SW480 (cell line): Measurements from ENCODE around the gene C16orf90.
"Not testable (repeated sequence)": the region's sequence is repeated elsewhere in the genome, so short reads cannot be mapped to it uniquely, and the experiment has no call there.

Experiments
- DNase-seq: peaks from one replicate; pipeline ENCODE4 v3.0.0-alpha.2; 2016; ENCODE audit warnings: low spot score

Gene C16orf90

GRCh38 chr16:3484318-3485096, 10.8 kb downstream of the C16orf90 start:
- DNase-seq, result no peak

DNA sequence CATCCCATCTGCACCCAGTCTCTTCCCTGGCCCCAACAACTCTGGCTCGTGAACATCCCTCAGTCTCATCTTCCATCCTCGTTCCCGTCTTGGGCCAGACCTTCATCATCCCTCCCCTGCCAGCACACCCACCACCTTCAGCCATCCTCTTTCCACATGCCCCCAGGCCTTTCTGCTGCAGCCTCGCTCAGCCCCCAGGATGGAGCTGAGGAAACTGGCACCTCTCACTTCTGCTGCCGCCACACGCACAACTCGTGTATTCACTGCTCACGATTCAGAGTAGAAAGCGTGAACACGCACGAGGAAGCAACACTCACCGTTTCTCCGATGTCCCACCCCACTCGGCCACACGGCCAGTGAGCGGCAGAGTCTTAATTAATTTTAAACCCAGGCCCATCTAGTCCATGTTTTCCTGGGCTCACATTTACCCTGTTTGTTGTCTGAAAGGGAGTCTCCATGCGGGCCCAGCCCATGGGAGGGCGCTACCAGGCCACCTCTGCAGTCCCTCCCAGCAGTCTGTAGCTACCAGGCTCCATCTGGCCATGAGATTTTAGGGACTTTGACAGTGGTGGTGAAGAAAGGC, 12.5 kb downstream of the C16orf90 start:
- no peak for DNase-seq

- no peak for DNase-seq
Measured at GRCh38 chr16:3481696-3482658, 13.3 kb downstream of the C16orf90 start.

DNA sequence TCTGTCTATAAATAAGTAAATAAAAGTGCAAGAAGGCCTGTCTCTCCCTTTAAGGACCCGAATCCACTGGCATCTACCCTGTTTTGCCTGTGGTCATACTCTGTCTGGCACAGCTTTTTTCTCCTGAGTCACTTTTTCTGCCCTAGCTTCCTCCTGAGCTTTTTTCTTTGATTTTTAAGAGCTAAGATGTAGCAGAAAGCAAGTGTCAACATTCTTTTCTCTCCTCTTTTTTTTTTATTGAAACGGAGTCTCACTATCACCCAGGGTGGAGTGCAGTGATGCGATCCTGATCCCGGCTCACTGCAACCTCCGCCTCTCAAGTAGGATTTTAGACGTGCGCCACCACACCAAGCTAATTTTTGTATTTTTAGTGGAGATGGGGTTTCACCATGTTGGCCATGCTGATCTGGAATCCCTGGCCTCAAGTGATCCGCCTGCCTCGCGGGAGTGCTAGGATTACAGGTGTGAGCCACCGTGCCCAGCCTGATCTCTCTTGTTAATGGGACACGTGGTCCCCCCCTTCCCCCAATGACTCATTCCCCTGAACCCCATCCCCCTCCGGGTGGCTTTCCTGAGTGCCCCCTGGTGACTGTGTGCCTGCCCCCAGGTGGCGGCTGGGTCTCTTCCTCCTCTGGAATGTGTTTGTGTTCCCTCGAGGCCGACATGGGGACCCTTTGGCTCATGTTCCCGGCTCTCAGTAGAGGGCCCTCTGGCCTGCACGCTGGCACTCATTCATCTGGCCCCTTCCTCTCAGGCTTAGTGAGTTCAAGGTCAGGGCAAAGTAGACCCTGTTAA, 14.2 kb downstream of the C16orf90 start:
- no peak for DNase-seq

- no peak for DNase-seq
Measured at GRCh38 chr16:3479654-3480216, 15.6 kb downstream of the C16orf90 start.

GRCh38 chr16:3478242-3478925, 16.9 kb downstream of the C16orf90 start:
- DNase-seq, result no peak

GRCh38 chr16:3476409-3476808, 18.9 kb downstream of the C16orf90 start:
- no peak for DNase-seq

DNA sequence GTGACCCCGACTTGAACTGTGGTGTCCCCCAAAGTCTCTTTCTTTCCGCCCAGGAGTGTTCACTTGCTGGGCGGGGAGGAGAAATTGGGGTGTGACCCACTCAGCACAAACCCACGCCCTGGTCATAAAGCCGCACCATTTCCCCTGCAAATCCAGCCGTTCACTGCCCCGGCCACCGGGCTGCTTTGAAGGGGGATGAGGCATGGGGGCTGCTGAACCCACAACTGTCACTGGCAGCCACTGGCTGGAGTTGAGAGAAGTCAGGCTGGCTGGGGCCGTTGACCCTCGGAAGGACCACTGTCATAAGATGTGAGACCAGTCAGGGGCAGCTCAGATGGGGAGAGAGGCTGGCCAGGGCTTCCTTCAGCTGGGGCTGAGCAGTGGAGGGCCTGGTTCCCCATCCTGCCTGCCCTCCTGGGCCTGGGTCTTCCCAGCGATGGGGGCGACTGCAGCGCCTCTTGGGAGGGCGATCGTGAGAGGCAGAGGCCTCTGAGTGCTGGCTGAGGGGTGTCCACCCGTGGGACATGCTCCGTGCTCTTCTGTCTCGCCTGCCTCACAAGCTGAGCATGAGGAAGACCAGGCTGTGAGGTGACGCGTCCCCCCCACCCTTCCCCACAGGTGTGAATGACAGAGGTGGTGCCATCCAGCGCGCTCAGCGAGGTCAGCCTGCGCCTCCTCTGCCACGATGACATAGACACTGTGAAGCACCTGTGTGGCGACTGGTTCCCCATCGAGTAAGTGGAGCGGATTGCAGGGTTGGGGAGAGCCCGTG, 19.5 kb downstream of the C16orf90 start:
- no peak for DNase-seq

GRCh38 chr16:3474870-3475269, 20.4 kb downstream of the C16orf90 start:
- not testable (repeated sequence) for DNase-seq

GRCh38 chr16:3474136-3474779, 21.0 kb downstream of the C16orf90 start:
- DNase-seq, result no peak

DNA sequence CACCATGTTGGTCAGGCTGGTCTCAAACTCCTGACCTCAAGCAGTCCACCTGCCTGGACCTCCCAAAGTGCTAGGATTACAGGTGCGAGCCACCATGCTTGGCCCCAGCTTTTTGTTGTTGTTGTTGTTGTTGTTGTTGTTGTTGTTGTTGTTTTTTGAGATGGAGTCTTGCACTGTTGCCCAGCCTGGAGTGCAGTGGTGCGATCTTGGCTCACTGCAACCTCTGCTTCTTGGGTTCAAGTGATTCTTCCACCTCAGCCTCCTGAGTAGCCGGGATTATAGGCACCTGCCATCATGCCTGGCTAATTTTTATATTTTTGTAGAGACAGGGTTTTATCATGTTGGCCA, 21.7 kb downstream of the C16orf90 start:
- not testable (repeated sequence) for DNase-seq

GRCh38 chr16:3472878-3473595, 22.3 kb downstream of the C16orf90 start:
- no peak for DNase-seq

DNA sequence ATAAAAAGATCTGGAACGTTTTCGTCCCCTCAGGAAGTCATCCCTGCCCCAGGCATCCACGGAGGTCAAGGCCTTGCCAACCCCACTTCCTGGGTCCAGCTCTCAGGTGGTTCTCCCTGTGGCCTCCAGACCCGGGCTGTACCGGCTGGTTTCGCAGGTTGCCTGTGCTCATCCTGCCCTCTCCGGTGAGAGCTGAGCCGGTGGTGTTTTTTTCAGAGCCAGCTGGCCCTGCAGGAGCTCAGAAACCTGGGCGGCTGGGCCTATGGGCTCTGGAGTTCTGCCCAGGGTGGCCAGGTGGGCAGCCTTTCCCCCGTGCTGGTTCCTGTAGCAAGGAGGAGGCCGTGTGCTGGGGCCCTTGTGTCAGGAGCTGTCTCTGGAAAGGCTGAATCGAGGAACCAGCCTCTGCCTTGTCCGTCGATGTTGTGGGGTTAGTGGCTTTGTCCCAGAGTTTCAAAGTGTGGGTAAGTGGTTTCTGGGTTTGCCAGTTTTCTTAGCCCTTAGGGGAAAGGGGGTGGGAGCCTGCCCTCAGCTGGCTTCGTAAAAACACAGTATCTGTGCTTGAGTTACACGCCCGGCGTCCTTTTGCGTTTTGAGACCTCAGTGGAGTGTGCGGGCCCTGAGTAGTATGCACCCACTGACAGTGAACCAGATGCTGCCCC, 23.6 kb downstream of the C16orf90 start:
- DNase-seq, result no peak

DNA sequence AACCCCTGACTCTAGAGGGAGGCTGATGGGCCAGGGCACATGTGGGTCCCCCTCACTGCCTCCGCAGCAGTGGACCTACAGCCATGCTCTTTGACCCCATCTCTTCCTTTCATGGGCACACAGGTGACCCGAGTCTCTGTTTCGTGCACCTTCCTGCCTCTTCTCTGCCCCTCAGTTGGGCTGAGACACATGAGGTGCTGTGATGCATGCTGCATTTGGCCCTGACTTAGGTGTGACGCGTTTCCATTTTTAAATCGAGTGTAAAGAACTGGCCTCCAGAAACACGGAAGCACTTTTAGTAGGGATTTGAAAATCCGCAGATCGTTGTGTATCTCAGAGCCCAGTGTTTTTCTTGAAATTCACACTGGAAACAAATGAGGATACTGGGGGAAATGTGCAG, 24.6 kb downstream of the C16orf90 start:
- DNase-seq, result no peak

- no peak for DNase-seq
Measured at GRCh38 chr16:3469736-3470135, 25.6 kb downstream of the C16orf90 start.

DNA sequence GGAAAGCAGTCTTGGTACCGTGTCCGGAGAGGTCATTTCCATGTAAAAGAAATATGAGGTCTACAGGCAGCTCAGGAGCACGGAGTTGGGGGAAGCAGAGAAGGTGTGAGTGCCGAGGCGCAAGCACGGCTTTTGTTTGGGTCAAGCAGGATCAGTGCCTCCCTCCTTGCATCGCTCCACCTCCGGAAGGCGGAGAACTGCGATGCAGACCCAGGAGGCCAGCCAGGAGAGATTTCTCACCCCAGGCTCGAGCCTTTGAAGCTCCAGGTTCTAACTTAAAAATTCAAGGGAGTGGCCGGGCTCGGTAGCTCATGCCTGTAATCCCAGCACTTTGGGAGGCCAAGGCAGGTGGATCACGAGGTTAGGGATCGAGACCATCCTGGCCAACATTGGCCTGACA, 26.8 kb downstream of the C16orf90 start:
- DNase-seq, result no peak

- DNase-seq, result no peak
Measured at GRCh38 chr16:3467921-3468320, 27.4 kb downstream of the C16orf90 start.

DNA sequence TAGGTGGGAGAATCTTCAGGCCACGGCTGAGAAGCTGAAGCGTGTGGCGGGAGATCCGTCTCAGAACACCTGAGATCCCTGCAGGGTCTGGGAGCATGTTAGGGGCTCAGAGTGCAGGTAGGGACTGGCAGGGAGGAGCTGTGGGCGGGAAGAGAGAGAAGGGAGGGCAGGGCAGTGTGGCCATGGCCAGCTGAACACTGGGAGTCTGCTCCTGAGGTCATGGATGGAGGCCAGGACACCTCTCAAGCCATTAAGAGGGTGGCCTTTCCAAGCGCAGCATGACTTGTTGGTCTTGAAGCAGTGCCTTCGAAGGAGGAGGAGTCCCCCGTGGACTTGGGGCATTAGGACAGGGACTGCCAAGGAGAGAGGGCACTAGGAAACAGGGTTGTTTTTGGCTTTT, 28.1 kb downstream of the C16orf90 start:
- DNase-seq, result no peak
